Measurements from ENCODE around the gene MRTFA. TPM values are rescaled to one million over a fixed set of nuclear protein-coding genes. Genes with fewer than 3 reads are reported as not detected.
"Not testable (repeated sequence)": the region's sequence is repeated elsewhere in the genome, so short reads cannot be mapped to it uniquely, and the experiment has no call there.

The MRTFA gene
- total RNA-seq, 1 donor from 2014 or later = 32.6 TPM

- DNase-seq = no peak
These were observed 9.7 kb downstream of the MRTFA start for GRCh38 chr22:40626851-40627250.

- DNase-seq = not testable (repeated sequence)
These were observed 10.7 kb downstream of the MRTFA start for GRCh38 chr22:40625794-40626193.

GRCh38 chr22:40625281-40625680 is 11.2 kb downstream of the MRTFA start:
- not testable (repeated sequence) for DNase-seq

- DNase-seq = no peak
These were observed 11.7 kb downstream of the MRTFA start for GRCh38 chr22:40624770-40625169.

GRCh38 chr22:40621309-40622151 is 15.0 kb downstream of the MRTFA start:
- no peak for DNase-seq

- DNase-seq = no peak
These were observed 16.0 kb downstream of the MRTFA start for GRCh38 chr22:40620464-40621046.

GRCh38 chr22:40618400-40618799 is 18.1 kb downstream of the MRTFA start:
- no peak for DNase-seq

GRCh38 chr22:40616578-40616977 is 19.9 kb downstream of the MRTFA start:
- no peak for DNase-seq

GRCh38 chr22:40613067-40613466 is 23.5 kb downstream of the MRTFA start:
- no peak for DNase-seq

GRCh38 chr22:40612291-40612751 is 24.2 kb downstream of the MRTFA start:
- no peak for DNase-seq

GRCh38 chr22:40611606-40612005 is 24.9 kb downstream of the MRTFA start:
- no peak for DNase-seq

GRCh38 chr22:40610329-40610850 is 26.1 kb downstream of the MRTFA start:
- no peak for DNase-seq

- DNase-seq = no peak
These were observed 27.3 kb downstream of the MRTFA start for GRCh38 chr22:40609216-40609615.

- no peak for DNase-seq
These were observed 29.0 kb downstream of the MRTFA start for GRCh38 chr22:40607506-40607905.

- no peak for DNase-seq
These were observed 30.2 kb downstream of the MRTFA start for GRCh38 chr22:40606306-40606705.

- DNase-seq = no peak
These were observed 30.8 kb downstream of the MRTFA start for GRCh38 chr22:40605761-40606160.

GRCh38 chr22:40603088-40603605 is 33.4 kb downstream of the MRTFA start:
- no peak for DNase-seq

GRCh38 chr22:40602231-40602630 is 34.3 kb downstream of the MRTFA start:
- no peak for DNase-seq

GRCh38 chr22:40599731-40600130 is 36.8 kb downstream of the MRTFA start:
- no peak for DNase-seq

- DNase-seq = not testable (repeated sequence)
These were observed 37.8 kb downstream of the MRTFA start for GRCh38 chr22:40598712-40599111.

- DNase-seq = no peak
These were observed 38.7 kb downstream of the MRTFA start for GRCh38 chr22:40597526-40598430.

Measured in skin of body (tissue), 2 donors.